ENCODE results near the gene LY6G6F.

The LY6G6F gene

DNA sequence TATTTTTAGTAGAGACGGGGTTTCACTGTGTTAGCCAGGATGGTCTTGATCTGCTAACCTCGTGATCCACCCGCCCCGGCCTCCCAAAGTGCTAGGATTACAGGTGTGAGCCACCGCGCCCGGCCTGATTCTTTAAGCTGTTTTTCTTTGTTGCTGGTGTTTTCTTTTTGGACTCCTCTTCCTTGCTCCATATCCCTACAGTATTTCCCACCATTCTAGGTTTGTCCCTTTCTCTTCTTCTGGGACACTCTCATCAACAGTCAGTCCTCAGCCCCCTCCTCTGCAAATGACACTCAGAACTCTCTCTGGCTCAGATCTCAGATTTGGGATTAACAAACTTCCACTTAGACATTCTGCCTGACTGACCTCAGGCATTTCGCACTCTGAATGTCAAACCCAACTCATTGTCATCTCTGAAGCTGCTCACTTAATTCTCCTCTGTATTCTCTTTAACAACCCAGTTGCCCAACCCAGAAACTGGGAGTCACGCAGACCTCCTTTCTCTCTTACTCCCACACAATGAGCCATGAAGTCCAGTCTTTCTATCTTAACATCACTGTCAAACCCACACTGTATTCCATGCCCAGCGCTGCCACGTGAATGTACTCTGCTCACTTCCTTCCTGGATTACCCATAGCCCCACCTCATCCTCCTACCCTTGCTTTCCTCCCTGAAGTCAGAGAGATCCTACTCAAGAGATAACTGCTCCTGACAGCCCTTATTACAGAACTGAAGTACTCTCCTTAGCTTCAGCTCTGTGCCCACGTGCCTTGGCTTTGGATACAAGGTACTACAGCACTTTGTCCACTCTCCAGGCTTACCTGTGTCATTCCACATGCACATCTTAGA, 19.1 kb downstream of the LY6G6F start:
- Histone ChIP-seq H3K4me1 (no peaks in the 10 kb centered on the region; the same call in 1 of the 2 replicates), H3K9me3 (no peaks in the 10 kb centered on the region), H3K4me3 (ENCODE audit: low read depth, low read length) (no peak overlapping the region), H3K27me3 (no peaks in the 10 kb centered on the region), H3K36me3 (no peaks in the 10 kb centered on the region)
- no peak for DNase-seq
- TF ChIP-seq, protein P1, sequence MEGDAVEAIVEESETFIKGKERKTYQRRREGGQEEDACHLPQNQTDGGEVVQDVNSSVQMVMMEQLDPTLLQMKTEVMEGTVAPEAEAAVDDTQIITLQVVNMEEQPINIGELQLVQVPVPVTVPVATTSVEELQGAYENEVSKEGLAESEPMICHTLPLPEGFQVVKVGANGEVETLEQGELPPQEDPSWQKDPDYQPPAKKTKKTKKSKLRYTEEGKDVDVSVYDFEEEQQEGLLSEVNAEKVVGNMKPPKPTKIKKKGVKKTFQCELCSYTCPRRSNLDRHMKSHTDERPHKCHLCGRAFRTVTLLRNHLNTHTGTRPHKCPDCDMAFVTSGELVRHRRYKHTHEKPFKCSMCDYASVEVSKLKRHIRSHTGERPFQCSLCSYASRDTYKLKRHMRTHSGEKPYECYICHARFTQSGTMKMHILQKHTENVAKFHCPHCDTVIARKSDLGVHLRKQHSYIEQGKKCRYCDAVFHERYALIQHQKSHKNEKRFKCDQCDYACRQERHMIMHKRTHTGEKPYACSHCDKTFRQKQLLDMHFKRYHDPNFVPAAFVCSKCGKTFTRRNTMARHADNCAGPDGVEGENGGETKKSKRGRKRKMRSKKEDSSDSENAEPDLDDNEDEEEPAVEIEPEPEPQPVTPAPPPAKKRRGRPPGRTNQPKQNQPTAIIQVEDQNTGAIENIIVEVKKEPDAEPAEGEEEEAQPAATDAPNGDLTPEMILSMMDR (IDR thresholded peaks at IDR 0.05; ENCODE audit: low read depth, low read length), result no peak

- no peaks in the 10 kb centered on the region for H3K9me3 ChIP-seq
- H3K4me1 ChIP-seq, result no peaks in the 10 kb centered on the region; the same call in 1 of the 2 replicates
- no peak overlapping the region for H3K4me3 ChIP-seq (ENCODE audit: low read depth, low read length)
- no peaks in the 10 kb centered on the region for H3K27me3 ChIP-seq
- no peak for DNase-seq
- TF ChIP-seq, protein P1 (IDR thresholded peaks at IDR 0.05; ENCODE audit: low read depth, low read length), result no peak
- H3K36me3 ChIP-seq, result peaks cover 9% of the 10 kb centered on the region
Measured at GRCh38 chr6:31727034-31727716, 20.5 kb downstream of the LY6G6F start.

DNA sequence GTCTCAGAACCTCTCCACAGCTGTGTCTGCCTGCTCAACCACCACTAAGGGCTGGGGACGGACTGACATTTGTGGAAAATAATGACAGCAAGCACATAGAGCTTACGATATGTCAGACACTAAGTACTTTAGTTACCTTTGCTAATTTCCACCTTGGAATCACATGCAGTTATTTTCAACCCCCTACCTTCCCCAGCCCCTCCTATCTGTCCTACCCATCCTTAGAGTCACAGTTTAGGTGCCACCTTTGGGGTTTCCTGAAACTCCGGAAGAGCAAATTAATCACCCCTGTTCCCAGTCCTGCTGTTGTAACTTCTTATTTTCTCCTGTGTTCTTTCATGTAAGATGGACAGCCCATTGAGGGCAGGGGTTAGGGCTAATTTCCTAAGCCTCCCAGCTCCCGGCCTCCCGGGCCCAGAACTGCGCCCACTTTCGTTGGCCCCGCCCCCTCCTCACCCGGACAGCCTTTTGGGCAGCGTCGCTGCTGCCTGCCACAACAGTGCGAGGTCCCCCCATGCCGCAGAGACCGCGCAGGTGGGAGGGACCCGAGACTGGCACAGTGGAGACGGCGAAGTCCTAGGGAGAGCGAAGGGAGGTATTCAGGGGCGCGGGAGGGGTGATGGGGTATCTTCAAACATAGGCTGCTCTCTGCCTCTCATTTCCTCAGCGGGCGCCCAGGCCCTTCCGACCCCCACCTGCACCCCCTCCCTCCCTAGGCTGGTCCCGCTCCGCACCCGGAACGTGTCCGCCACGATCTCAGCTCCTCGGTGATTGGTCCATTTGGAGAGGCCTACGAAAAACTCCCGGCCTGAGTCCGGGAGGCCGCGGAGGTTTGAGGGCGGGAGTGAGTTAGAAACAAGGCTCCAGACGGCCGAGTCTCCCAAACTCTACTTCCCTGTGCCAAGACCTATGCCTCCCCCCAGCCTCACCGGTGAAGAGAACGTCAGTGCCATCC, 21.3 kb downstream of the LY6G6F start:
- Histone ChIP-seq H3K27me3 (no peaks in the 10 kb centered on the region), H3K4me3 (ENCODE audit: low read depth, low read length) (no peak overlapping the region), H3K4me1 (no peaks in the 10 kb centered on the region; the same call in 1 of the 2 replicates), H3K9me3 (no peaks in the 10 kb centered on the region), H3K36me3 (peaks cover 13% of the 10 kb centered on the region)
- no peak for DNase-seq
- TF ChIP-seq, protein P1 (IDR thresholded peaks at IDR 0.05; ENCODE audit: low read depth, low read length), result no peak

DNA sequence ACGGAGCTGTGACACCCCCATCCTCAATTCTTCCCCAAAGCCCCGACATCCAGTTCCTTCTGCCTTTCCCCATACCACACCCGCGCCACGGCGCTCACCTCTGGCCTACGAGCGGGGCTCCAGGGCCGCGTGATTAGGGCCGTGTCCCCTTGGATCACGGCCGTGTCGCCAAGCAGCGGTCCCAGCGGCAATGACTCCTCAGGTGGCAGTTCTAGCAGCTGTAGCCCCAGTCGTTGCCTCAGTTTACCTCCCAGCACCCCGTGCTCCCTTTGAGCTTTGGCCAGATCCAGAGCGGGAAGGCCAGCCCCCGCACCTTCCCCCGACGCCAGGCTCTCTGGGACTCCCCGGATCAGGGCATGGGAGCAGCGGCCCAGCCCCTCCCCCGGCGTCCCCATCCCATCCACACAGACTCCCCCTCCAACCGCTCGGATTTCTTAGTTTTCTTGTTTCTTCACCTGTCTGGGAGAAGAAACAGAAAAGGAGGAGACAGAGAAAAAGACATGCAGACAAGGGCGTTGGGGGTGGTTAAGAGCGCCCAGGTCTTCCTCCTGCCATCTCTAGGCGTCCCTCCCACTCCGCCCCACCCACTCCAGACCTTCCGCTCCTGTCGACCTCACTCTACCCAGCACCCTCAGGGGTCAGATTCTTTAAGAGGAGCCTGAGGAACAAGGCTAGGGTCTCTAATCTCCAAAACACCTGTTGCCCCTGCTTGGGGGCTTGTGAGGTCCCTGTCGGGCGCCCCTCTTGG, 22.3 kb downstream of the LY6G6F start, which contains the start of gene DDAH2:
DDAH2 (minus strand) TSS at position 533 of the 748 bp plus-strand sequence; CDS start at position 395, 138 bp downstream.
- DNase-seq, result no peak
- no peaks in the 10 kb centered on the region for H3K27me3 ChIP-seq
- H3K4me3 ChIP-seq (ENCODE audit: low read depth, low read length), result peak within 1 kb of the TSS; percentile 80
- H3K4me1 ChIP-seq, result no peaks in the 10 kb centered on the region
- H3K9me3 ChIP-seq, result no peaks in the 10 kb centered on the region
- TF ChIP-seq, protein P1 (IDR thresholded peaks at IDR 0.05; ENCODE audit: low read depth, low read length), result no peak; the same call in 1 of the 2 replicates
- peaks cover 22% of the 10 kb centered on the region for H3K36me3 ChIP-seq

DNA sequence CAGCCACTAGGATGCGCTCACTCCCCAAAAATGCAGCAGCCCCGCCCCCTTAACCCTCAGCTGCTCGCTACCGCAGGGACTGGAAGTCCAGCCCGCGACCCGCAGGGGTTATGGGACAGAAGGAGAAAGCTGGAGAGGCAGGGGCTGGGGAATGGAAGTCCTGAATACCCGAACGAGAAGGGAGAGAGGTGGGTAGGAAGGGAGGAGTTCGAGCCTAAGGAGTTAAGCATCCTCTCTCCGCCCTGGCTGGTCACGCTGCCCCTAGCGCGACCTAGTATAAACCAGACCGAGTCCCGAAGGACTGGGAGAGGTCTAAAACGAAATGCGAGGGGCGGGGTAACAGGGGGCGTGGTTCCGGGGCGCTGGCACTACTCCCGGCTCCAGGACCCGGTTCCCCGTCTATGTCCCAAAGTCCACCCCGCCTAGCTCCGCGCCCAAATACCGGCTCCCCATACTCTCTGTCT, 22.9 kb downstream of the LY6G6F start:
- no peaks in the 10 kb centered on the region; the same call in 1 of the 2 replicates for H3K4me1 ChIP-seq

More for the DNA sequence above, 22.9 kb downstream of the LY6G6F start:
- peak overlapping the region; percentile 80 for H3K4me3 ChIP-seq (ENCODE audit: low read depth, low read length)
- no peaks in the 10 kb centered on the region for H3K9me3 ChIP-seq
- TF ChIP-seq, protein P1 (IDR thresholded peaks at IDR 0.05; ENCODE audit: low read depth, low read length), result peak; percentile 67; the same call in 1 of the 2 replicates
- H3K36me3 ChIP-seq, result peaks cover 26% of the 10 kb centered on the region
- no peaks in the 10 kb centered on the region for H3K27me3 ChIP-seq
- DNase-seq, result peak; percentile 86

Data from BE2C (cell line).